Esophagus squamous epithelium (tissue), 4 donors: ENCODE data around the gene CDKAL1.

ENCODE experiments used
- CTCF ChIP-seq, 6 experiments: fragments of 450-650 bp in 4 of 6; fragments of 200-600 bp in 2 of 6; sonication (generic) in 2 of 6; IDR thresholded peaks; one replicate each; pipeline ENCODE4 v1.5.1; 2016 to 2019; ENCODE audit warnings: antibody characterized with exemption in 6 of 6, mild to moderate bottlenecking in 4 of 6, moderate library complexity in 4 of 6
- POLR2A ChIP-seq, 4 donors: fragments of 450-650 bp; IDR thresholded peaks; one replicate each; pipeline ENCODE4 v1.6.1; 2017; ENCODE audit warnings: antibody characterized with exemption in 4 of 4, mild to moderate bottlenecking in 4 of 4, moderate library complexity in 3 of 4

GRCh38 chr6:20540683-20541082, 6.4 kb downstream of the CDKAL1 start:
- TF ChIP-seq CTCF (IDR thresholded peaks at IDR 0.05), result no peak
- no peak for TF ChIP-seq POLR2A (IDR thresholded peaks at IDR 0.05)
